GM18502 (cell line): ENCODE data around the gene E2F2.

Experiments
- ATAC-seq: cut with Tn5 transposase; IDR thresholded peaks from one replicate; pipeline ENCODE4 v1.9.1; 2021; ENCODE audit warnings: mild to moderate bottlenecking; ENCODE audit not compliant: unreplicated experiment, poor library complexity

Gene E2F2

DNA sequence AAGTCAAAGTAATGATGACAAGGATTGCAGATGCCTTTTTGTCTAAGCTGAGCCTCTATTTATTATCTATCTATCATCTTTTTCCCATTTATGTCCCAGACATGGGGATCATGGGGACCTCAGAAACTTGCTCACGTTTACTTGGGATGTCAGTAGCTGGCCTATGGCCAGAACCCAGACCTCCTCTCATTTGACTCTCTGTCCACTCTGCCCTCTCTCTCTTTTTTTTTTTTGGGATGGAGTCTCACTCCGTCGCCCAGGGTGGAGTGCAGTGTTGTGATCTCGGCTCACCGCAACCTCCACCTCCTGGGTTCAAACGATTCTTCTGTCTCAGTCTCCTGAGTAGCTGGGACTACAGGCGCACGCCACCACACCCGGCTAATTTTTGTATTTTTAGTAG is 32.0 kb upstream of the E2F2 start:
- ATAC-seq: no peak

DNA sequence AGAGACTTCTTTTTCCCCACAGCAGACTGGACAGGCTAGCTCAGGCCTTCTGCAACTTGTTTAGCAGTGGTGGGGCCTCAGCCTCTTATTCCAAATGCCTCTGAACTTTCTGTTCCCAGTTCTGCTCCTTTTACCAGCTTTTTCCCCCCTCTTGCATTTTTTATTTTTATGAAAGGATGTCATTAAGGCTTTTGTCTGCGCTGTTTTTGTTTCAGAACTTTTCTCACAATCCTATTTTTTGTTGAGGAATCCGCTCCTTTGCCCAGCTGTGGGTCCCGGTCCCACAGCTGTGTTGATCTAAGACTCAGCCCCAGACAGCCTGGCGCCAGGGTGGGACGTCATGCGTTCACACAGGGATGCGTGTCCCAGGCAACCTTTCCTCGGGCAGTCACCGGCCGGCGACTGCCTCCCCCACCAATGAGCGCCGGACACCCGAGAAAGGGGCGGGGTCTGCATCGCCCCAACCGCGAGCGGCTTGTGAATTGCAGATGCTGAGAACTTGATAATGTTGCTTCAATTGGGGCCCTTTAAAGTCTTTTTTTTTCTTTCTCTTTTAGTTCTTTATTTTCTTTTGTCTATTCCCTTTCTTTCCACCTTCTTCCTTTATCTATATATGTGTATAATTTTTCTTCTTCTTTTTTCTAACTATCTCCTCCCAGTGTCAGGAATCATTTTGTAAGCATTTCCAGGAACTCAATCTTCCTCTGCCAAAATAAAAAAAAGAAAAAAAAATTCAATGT is 31.3 kb upstream of the E2F2 start:
- peak; percentile 33 for ATAC-seq

DNA sequence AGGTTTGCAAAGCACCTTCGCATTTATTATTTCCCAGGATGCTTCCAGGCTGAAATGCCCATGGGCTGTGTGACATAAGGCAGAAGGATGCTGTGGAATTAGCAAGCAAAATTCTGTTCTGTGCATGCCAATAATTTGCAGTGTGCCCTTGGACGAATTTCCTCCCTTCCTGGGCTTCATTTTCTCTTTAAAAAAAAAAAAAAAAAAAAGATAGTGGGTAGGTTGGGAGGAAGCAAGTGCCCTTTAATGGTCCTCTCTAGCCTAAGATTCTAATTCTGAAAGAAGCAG is 30.7 kb upstream of the E2F2 start:
- ATAC-seq: no peak

DNA sequence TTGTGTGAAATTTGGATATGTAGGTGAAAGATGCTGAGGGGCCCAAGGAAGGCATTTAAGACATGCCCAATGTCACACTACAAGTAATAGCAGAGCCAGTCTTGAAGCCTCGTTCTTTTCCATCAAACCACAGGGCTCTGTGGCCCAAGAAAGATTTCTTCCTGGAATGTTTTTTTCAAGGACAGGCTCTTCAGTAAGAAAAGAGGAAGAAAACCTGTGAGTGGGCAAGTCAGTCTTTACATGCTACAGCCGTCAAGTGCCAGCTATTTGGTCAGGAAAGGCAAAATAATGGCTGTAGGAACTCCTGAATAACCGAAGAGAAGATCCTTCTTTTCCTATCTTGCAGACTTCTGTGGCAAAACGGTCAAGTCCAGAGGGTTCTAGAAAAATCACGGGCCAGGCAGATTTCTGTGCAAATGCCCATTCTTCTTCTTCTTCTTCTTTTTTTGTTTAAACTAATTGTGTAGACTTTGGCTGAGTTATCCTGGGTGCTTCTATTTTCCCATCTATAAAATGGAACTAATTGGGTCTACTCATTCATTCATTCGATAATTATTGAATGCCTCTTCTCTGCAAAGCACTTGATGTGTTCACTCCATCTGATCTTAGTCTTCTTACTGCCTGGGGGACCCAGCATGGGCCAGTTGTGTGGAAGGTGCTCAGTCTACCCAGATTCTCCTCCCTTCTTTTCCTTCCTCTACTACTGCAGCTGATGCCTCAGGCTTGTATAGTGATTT is 30.2 kb upstream of the E2F2 start:
- no peak for ATAC-seq

DNA sequence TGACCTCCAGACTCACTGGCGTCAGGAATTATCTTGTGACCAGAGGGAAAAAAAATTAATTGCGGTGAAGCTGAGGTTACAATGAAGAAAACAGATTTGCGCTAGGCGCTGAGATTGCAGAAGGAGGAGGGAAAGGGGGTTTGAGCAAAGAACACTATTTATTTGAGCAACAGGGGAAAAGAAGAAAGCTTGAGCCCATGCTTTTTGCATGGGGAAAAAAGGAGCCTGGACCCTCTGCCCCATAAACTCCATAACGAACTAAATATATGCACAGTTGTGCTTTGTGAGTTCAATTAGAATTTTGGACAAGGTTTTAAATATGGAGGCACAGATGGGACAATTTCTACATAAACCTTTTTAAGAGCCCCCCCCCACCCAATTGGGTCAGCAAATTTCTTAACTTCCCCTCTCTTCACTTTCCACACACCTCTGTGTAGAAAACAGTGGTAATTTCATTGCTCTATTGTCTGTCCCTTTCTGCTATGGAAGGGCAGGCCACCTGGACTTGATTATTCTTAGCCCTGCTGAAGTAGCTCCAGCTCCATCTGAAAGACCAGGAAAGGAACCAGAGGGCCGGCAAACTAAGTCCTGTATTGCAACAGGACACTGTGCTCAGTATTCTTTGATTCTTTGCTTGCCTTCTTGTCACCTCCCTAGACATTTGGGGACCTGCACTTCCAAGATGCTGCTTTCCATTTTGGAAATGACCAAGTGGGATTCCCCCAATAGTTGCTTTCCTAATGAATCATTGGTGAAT is 29.1 kb upstream of the E2F2 start:
- ATAC-seq: no peak

DNA sequence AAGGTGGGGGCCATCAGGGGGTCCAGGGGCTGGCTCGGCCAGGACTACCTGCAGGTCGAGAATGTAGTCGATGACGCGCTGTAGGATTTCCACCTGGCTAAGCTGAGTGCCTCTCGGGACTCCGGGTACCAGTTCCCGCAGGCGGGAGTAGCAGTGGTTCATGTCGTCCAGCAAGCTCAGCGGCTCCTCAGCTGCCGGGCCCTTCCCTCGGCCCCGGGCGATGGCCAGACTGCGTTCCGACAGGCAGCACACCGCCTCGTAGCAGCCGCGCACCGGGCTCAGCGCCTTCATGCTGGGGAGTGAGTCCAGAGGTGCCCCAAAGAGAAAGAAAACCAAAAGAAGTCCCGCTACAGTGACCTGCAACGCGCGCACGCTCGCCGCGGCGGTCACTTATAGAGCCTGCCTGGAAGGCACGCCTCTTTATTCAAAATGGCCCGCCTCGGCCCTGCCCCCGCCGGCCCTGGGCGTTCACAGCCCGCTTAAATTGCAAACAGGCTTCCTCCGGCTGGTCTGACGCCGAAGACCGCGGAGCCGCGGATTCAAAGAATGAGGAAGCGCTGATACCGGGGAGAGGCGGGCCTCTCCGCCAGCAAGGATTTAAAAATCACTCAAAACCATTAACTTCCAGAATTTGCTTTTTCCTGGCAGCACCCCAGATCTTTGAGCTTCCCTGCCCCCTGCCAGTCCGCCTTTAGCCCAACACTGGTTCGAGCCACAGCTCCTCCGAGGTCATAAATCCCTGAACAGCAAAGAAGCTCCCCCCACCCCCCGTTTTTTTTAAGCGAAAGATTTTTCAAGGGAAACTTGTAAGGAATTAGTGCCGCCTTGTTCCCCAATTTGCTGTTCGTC is 28.3 kb upstream of the E2F2 start, which contains the start of gene ID3:
Gene ID3, minus strand, starts transcription at position 366 of the 849 bp plus-strand sequence. Its CDS starts 75 bp downstream, at position 291.
- peak; percentile 62 for ATAC-seq

DNA sequence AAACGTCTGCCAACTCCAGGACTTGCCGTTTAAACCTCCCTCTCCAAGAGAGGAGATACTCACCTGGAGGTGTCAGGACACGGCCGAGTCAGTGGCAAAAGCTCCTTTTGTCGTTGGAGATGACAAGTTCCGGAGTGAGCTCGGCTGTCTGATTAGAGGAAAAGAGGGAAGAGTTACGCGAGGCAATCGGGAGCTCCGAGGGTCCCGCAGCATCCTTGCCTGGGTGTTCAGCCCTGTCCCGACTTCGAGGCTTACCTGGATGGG is 27.8 kb upstream of the E2F2 start:
- ATAC-seq: no peak

DNA sequence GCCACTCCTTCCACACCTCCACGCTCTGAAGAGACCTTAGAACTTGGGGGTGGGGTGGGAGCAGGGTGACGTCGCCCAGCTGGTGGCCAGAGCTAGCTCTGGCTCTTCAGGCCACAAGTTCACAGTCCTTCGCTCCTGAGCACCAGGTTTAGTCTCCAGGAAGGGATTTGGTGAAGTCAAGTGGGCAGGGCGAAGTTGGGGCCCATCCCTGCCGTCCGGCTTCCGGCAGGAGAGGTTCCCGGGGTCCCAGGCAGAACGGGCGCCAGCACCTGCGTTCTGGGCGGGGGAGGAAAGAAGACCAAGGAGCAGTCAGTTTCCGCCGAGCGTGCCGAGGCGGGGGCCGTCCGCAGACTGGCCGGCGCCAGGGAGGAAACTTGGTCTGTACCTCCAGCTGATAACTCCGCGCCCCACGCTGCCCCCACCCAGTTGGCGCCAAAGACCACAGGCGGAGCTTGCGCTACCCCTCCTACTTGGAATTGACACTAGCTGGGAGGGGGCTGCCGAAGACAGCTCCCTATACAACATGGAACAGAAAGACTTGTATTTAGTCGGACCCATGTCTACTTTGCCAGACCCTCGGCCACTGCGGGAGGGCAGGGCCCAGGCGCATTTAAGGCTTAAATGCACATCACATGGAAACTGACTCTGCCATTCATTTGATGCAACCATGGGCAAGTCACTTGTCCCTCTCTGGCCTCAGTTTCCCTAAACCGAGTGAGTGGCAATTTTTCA is 27.3 kb upstream of the E2F2 start:
- ATAC-seq: no peak

DNA sequence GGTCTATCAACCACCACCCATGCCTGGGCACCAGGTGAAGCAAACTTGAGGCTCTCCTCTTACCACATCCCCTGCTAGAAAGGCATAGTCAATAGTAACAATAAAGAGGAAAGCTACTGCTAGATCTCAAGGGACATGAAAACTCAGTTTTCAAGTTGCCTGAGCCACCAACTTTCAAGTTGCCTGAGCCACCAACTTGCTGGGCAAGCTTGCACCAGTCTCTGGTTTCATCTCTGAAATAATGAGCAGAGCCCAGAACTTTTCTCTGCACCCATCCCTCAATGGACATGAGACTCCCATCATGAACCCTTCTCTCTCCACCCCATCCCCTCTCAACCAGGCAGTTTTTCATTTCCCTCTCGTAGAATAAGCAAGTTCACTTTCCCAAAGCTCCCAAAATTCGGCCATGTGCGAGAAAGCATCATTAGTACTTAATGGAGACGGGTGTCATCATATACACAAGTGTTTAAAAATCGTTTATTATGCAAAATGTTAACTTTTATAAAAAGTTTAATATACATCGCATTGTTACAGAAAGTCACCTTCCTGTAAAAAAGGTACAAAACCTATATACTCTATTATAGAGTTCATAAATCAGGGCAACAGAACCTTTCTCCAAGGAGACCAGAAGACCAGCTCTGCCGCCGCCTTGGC is 26.6 kb upstream of the E2F2 start:
- no peak for ATAC-seq

DNA sequence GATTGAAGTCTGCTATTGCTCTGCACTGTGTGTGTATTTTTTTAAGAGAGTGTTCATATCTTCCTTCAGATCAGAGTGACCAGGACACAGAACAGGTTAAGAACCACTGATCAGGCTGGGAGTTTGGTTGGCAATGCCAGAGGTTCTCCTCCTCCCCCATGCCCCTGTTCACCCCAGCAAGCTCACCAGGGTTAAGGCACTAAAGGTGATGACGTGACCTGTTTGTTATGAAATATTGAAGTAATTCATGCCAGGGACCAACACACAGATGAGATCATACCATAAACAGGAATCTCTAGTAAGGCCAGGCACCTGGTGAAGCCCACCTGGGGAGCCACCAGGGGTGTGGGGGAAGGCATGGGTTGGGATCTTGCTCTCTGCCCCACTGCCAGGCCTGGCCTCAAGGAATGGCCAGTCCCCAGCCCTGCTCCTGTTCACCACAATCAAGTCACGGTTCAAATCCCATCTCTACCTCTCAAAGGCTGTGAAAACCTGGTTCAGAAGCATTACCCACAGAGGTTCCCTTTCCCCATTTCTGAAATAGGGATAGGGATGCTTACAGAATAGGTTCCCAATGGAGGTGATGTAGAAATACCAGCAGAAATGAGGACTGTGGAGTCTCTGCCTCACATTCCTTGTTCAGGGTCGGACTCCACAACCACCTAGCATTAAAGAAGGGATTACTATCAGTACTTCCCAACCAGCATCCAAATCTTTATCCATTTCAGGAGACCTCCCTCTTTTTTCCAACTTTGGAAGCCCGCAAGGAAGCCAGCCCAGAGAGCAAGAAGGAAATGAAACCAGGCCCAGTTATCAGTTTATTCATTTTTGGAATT is 25.8 kb upstream of the E2F2 start:
- no peak for ATAC-seq

DNA sequence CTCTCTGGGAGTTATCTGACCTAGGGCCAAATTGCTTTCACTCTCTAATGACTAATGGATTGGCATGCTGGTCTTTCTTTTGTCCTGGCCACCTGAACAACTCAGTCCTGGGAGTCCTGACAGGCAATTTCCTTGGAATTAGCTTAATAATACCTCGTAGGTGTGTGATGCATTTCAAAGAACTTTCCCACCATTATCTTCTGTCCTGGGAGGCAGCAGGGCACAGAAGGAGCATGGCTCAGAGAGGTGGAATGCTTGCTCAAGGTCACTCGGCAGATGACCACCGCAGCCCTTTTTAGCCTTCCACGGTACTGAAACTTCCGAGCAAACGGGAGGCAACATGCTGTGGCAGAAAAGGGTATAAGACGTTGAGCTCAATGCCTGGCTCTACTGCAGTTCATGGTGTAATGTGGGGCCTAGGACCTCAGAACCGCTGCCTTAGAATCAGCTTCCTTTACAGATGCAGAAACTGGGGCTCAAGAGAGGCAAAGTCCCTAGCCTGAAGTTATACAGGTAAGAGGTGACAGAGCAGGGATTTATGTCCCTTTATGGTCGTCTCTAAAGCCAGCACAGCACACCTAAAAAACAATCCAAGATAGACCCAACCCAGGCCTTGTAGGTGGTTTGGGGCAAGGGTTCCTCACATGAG is 25.1 kb upstream of the E2F2 start:
- ATAC-seq: no peak

DNA sequence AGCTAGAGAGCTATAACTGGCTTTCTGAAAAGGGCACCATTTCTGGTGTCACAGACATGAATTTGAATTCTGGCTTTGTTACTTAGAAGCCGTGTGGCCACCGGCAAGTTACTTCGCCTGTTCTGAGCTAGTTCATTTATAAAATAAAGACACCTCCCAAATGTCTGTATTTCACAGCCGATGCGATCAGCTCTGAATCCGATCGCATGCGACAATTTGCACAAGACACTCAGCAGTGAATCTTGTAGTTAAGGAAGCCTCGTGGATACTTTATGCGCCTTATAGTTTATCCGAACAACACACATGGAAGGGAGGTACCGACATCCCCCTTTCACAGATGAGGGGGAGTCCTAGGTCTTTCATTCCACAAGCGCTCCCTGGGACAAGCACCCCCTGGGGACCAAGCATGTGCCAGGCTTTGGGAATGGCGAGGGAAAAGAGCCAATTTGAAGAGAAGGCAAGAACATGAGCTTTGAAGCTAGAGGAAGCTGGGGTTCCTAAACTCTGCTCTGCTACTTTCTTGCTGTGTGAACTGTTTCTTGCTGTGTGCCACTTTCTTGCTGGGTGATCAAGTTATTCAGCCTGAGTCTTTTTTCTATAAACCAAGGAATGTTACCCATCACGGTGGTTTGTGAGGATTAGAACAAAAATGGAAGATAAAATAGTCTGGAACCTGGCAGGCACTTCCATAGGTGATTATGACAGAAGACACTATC is 24.4 kb upstream of the E2F2 start:
- peak; percentile 1 for ATAC-seq

DNA sequence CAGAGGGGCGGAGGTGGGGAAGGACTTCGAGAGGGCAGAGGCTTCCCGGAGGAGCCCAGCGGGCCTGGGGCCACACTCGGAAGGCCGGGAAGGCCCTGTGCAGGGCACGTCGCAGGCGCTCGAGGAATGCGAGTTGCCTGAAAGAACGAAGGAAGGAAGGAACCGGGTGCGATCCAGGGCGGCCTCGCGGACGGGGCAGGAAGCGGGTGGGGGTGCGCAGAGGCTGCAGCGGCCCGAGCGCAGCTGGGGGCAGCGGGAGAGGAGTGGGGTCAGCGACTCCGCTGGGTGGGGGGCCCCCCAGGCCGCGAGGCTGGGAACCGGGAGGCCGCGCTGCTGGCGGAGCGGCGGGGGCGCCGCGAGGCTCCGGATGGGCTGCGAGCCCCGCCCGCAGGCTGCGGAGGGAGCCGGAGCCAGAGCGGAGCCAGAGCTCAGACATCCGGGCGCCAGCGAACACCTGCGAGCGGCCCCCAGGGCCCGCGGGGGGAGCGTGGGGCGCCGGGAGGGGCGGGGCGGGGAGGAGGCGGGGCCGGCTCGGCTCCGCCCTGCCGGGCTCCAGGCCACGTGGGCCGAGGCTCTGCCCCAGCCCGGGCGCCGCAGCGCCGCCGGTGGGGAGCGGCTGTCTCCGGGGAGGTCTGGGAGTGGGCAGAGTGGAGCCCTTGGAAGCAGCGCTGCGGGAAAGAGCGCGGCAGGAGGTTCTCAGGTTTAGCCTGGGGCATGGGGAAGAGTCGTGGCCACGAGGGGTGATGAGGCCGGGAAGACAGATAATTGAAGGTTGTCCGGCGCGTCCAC is 23.6 kb upstream of the E2F2 start:
- peak; percentile 59 for ATAC-seq

DNA sequence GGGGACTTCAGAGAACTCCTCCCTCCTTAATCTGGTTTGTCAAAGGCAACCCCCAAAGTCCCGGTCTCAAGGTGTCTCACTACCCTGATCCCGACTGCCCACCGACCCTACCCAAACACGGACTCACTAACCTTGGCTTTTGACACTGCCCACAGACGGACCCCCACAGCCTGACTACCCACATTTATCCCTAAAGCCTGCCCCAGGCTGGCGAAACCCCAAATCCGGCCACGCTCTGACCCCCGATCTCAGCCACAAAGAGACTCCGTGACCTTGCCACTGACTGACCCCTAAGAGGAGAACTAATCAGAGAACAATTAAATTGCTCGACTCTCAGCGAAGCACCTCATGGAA is 23.1 kb upstream of the E2F2 start:
- no peak for ATAC-seq

DNA sequence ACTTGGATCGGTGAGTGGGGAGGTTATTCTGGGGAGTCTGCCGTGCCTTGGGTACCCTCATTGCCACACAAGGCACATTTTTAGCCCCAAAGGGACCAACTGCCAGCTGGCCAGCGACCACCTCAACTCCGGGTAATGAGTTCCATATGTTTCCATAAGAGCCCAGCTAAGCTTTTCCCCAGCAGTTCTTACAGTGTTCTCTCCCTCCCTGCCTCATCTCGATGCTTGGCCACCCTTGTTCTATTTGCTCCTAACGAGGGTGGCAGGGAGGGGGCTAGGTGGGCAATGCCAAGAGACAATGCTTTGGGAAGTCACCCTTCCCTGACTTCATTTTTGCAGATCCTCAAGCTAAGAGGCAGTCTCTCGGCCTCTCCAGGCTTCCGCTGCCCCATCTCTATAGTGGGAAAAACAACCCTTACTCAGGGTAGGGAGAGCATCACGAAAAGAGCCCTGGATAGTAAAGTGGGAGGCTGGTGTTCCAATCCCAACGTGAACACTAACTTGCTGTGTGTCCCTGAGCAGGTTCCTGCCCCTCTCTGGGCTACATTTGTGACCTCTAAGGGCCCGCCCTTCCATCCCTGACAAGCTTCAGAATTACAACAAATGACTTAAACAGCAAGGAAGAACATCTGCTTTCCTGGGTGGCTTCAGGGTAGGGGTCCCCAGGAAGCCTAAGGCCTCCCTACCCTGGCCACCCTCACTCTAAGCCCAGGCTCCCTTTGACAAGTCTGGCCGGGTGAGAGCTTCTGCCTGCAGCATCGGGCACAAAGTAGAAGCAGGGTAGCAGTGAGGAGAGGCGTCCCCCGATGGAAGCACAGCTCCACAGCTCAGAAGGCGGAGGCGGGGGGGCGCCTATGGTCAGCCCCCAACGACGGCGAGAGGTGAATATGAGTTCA is 22.4 kb upstream of the E2F2 start:
- no peak for ATAC-seq

DNA sequence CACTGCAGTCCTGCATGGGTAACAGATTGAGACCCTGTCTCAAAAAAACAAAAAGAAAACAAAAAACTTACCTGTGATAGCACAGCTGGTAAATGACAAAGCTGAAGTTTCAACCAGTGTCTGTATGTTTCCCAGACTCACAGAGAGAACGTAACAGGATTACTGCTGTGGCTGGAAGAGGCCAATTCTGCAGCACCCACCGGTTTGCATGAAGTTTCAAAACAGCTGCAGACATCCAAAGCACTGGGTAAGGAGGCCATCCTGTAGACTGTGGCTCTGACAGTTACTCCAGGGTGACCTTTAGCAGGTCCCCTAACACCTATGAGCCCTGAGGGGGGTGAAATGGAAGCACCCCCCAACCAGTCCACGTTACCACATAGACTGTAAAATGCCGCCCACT is 20.8 kb upstream of the E2F2 start:
- ATAC-seq: no peak
